ENCODE data around the gene OASL. TPM values are rescaled to one million over a fixed set of nuclear protein-coding genes. Genes with fewer than 3 reads are reported as not detected.

Gene OASL
- total RNA-seq, 4 donors from 2014 or later = 0.26 to 0.75 (median 0.46) TPM

DNA sequence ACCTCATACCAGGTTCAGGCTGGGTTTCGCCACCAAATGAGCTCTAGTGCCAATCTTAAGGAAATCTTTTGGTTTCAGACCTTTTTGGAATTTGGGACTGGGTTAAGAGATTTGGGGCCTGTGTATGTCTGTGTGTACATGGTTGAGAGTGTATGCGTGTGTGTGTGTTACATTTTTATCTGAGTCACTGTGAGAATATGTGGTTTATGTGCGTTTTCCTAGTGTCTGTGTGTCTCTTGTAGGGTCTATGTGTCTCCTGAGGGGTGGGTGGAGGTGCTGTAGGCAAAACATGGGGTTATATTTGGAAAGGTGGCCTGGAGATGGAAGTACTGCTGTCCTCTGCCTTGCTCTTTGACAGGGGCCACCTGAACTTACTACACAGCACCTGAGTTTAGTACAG, 40.6 kb downstream of the OASL start:
- no peak for DNase-seq (ENCODE audit: extremely low spot score)
- intact Hi-C loops (cut with DNase I) = no loop called here

DNA sequence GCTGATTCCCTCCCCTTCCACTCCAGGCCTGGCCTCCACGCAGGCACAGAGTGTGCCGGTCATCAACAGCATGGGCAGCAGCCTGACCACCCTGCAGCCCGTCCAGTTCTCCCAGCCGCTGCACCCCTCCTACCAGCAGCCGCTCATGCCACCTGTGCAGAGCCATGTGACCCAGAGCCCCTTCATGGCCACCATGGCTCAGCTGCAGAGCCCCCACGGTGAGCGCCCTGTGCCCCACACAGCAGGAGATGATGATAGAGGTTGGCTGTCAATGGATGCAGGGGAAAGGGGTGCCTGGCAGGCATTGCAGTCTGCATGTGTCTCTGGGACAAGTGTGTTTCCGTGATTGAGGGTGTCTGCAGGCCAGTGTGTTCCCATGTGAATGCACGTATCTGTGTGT, 41.6 kb downstream of the OASL start:
- H3K27ac ChIP-seq (replicated peaks in 1 of 4) = no peak overlapping the region
- H3K27me3 ChIP-seq = peaks cover 0 to 35% (median 7%) of the 10 kb centered on the region in 4 donors
- H3K36me3 ChIP-seq = peaks cover under 1 to 19% (median 15%) of the 10 kb centered on the region in 4 donors
- no peak overlapping the region for H3K4me3 ChIP-seq
- H3K9me3 ChIP-seq = no peaks in the 10 kb centered on the region
- peaks cover 0 to 7% (median 0%) of the 10 kb centered on the region in 4 donors for H3K4me1 ChIP-seq
- no peak for TF ChIP-seq POLR2A (IDR thresholded peaks at IDR 0.05; ENCODE audit: low read depth)
- no peak for TF ChIP-seq EP300 (IDR thresholded peaks at IDR 0.05)
- TF ChIP-seq, protein P1, sequence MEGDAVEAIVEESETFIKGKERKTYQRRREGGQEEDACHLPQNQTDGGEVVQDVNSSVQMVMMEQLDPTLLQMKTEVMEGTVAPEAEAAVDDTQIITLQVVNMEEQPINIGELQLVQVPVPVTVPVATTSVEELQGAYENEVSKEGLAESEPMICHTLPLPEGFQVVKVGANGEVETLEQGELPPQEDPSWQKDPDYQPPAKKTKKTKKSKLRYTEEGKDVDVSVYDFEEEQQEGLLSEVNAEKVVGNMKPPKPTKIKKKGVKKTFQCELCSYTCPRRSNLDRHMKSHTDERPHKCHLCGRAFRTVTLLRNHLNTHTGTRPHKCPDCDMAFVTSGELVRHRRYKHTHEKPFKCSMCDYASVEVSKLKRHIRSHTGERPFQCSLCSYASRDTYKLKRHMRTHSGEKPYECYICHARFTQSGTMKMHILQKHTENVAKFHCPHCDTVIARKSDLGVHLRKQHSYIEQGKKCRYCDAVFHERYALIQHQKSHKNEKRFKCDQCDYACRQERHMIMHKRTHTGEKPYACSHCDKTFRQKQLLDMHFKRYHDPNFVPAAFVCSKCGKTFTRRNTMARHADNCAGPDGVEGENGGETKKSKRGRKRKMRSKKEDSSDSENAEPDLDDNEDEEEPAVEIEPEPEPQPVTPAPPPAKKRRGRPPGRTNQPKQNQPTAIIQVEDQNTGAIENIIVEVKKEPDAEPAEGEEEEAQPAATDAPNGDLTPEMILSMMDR (IDR thresholded peaks at IDR 0.05) = no peak
- TF ChIP-seq POLR2AphosphoS5 (IDR thresholded peaks at IDR 0.05) = no peak
- WGBS = 100% methylated on average over 1 of the region's 9 CpGs
- DNase-seq (ENCODE audit: extremely low spot score) = no peak
- intact Hi-C loops (cut with DNase I) = no loop called here

More for the DNA sequence above, 40.6 kb downstream of the OASL start:
- H3K27ac ChIP-seq (replicated peaks in 1 of 4) = no peak overlapping the region
- peaks cover 3 to 29% (median 25%) of the 10 kb centered on the region in 4 donors for H3K36me3 ChIP-seq
- H3K4me1 ChIP-seq = peaks cover 0 to 7% (median 0%) of the 10 kb centered on the region in 4 donors
- TF ChIP-seq POLR2AphosphoS5 (IDR thresholded peaks at IDR 0.05) = no peak
- no peak for TF ChIP-seq EP300 (IDR thresholded peaks at IDR 0.05)
- TF ChIP-seq POLR2A (IDR thresholded peaks at IDR 0.05; ENCODE audit: low read depth) = no peak
- TF ChIP-seq, protein P1 (IDR thresholded peaks at IDR 0.05) = no peak
- no peak overlapping the region for H3K4me3 ChIP-seq
- WGBS = 85% methylated on average over 3 of the region's 3 CpGs
- peaks cover 0 to 35% (median 7%) of the 10 kb centered on the region in 4 donors for H3K27me3 ChIP-seq
- no peaks in the 10 kb centered on the region for H3K9me3 ChIP-seq

DNA sequence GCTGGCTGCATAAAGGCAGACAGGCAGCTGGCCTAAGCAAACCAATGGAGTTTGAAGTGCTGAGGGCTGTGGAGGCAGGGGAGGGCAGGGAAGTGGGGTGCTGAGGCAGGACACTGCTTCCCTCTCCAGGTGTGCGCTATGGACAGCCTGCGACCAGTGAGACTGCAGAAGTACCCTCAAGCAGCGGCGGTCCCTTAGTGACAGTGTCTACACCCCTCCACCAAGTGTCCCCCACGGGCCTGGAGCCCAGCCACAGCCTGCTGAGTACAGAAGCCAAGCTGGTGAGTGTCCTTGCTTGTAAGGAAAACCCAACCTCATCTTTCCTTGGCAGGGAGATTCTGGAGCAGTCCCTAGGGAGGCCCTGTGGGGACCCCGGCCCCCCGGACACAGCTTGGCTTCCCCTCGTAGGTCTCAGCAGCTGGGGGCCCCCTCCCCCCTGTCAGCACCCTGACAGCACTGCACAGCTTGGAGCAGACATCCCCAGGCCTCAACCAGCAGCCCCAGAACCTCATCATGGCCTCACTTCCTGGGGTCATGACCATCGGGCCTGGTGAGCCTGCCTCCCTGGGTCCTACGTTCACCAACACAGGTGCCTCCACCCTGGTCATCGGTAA, 42.8 kb downstream of the OASL start:
- TF ChIP-seq POLR2AphosphoS5 (IDR thresholded peaks at IDR 0.05) (no peak), EP300 (IDR thresholded peaks at IDR 0.05) (no peak), POLR2A (IDR thresholded peaks at IDR 0.05; ENCODE audit: low read depth) (no peak)
- TF ChIP-seq, protein P1 (IDR thresholded peaks at IDR 0.05) = no peak
- no peak overlapping the region for H3K4me3 ChIP-seq
- 74% methylated on average over 7 of the region's 11 CpGs for WGBS
- intact Hi-C loops (cut with DNase I) = no loop called here
- H3K27ac ChIP-seq (replicated peaks in 1 of 4) = no peak overlapping the region
- H3K27me3 ChIP-seq = peaks cover 0 to 35% (median 7%) of the 10 kb centered on the region in 4 donors
- DNase-seq (ENCODE audit: extremely low spot score) = no peak
- peaks cover 0 to 7% (median 3%) of the 10 kb centered on the region in 4 donors for H3K36me3 ChIP-seq
- H3K9me3 ChIP-seq = no peaks in the 10 kb centered on the region
- H3K4me1 ChIP-seq = peaks cover 0 to 7% (median 0%) of the 10 kb centered on the region in 4 donors

DNA sequence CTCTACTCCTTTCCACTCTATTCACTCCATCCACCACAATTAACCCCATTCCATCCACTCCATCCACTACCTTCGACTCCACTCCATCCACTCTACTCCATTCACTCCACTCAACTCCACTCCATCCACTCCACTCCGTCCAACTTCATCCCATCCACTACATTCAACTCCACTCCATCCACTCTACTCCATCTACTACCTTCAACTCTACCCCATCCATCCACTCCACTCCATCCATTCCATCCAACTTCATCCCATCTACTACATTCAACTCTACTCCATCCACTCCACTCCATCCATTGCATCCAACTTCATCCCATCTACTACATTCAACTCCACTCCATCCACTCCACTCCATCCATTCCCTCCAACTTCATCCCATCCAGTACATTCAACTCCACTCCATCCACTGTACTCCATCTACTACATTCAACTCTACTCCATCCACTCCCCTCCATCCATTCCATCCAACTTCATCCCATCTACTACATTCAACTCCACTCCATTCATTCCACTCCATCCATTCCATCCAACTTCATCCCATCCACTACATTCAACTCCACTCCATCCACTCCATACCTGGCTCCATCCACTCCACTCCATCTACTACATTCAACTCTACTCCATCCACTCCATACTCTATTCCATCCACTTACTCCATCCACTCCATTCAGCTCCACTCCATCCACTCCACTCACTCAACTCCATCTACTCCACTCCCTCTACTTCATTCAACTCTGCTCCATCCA, 44.3 kb downstream of the OASL start:
- intact Hi-C loops (cut with DNase I) = no loop called here

More for the DNA sequence above, 44.3 kb downstream of the OASL start:
- H3K9me3 ChIP-seq = no peaks in the 10 kb centered on the region
- peaks cover 0 to 35% (median 7%) of the 10 kb centered on the region in 4 donors for H3K27me3 ChIP-seq
- H3K4me3 ChIP-seq = no peak overlapping the region
- WGBS = 95% methylated on average over 2 of the region's 2 CpGs
- TF ChIP-seq, protein P1 (IDR thresholded peaks at IDR 0.05) = no peak
- TF ChIP-seq EP300 (IDR thresholded peaks at IDR 0.05) (no peak), POLR2A (IDR thresholded peaks at IDR 0.05; ENCODE audit: low read depth) (no peak), POLR2AphosphoS5 (IDR thresholded peaks at IDR 0.05) (no peak)
- peaks cover 0 to 7% (median 0%) of the 10 kb centered on the region in 4 donors for H3K4me1 ChIP-seq
- H3K36me3 ChIP-seq = no peaks in the 10 kb centered on the region
- no peak overlapping the region for H3K27ac ChIP-seq (replicated peaks in 1 of 4)
- no peak for DNase-seq (ENCODE audit: extremely low spot score)
